T-helper 2 cell (primary cell): Measurements from ENCODE around the gene NWD2.

Source experiments
- DNase-seq, 5 experiments: peaks; one replicate each; pipeline versions ENCODE4 v3.0.0 to v3.0.0-alpha.2; 2012 to 2022

Gene NWD2

DNA sequence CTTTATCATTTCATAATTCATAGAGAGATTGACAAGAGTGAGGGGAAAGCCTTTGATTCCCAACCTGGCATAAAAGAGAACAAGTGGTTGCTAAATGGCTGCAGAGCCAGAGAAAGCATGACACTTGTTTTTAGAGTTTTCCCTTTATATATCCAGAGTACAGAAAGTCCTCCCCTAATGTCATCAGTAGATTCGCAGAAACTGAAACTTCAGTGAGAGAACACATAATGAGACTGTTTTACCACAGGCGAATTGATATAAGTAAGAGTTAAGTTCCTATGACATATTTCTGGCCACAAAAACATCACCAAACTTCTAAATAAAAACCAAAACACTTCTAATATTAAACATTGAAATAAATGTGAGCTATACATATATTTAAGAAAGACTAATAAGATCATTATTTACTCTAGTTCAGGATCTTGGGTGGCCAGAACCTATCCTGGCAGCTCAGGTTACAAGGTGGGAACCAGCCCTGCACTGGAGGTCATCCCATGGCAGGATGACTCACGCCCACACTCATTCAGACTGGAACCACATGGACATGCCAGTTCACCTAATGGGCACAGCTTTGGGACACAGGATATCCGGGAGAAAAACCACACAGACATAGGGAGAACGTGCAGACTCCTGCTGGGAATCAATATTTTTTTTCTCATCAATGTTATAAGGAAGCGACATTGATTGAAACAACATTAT, 35.5 kb downstream of the NWD2 start:
- DNase-seq, result peak in 1 of 5 experiments; percentile 12

DNA sequence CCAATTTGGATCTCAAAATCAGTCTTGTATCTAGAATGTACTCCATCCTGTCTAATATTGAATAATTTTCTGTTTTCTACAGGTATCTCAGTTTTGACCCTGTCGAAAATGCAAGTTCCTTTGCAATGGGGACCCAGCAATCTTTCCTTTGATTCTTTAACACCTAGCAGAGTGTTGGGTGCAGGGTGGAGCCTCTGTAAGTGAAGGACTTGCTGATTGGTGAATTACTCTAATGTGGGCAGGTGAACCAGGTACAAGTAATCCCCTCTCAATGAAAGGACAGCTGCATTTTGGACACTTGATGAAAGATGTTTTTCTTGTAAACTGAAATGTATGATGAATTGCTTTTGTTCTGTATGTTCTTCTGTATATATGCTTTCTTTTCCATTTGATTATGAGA, 54.9 kb downstream of the NWD2 start:
- no peak for DNase-seq

DNA sequence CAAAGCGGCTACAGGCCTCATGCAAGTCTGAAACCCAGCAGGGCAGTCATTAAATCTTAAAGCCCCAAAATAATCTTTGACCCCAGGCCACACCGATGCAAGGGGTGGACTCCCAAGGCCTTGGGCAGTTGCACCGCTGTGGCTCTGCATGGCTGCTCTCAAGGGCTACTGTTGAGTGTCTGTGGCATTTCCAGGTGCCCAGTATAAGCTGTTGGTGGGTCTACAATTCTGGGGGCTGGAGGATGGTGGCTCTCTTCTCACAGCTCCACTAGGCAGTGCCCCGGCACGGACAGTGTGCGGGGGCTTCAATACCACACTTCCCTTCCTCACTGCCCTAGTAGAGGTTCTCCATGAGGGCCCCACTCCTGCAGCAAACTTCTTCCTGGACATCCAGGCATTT, 60.1 kb downstream of the NWD2 start:
- no peak for DNase-seq

DNA sequence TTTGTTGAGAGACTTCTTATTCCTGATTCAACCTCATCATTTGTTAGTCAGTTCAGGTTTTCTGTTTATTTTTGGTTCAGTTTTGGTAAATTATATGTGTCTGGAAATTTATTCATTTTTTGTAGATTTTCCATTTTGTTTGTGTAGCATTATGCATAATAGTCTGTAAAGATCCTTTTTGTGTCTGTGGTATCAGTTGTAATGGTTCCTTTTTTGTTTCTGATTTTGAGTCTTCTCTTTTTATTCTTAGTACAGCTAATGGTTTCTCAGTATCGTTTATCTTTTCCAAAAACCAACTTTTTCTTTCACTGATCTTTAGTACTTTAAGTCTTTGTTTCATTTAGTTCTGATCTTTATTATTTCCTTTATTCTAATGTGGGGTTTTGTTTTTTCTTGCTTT, 61.4 kb downstream of the NWD2 start:
- DNase-seq, result no peak

DNA sequence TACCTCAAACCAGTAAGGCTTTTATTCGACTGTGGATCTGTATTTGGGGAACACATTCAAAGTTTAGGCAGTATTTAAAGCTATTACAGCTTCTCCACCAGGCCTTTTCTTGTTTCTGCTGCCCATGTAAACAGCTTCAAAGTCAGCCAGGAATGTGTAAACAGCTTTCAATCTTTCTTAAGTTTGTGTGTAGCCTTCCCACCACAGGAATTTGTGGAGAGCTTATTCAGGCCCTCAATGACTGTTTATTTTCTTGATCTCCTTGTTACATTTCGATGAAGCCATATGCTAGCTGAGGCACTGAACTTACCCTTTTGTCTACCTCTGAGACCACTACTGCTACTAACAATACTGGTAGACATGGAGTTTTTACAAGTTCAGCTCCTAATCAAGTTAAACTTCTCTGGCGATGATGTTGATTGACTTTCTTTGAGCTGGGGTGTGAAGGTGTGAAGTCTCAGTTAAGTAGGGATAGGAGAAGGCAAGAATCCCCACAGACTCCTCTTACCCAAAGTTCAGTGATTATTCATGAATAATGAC, 72.6 kb downstream of the NWD2 start:
- DNase-seq, result no peak

DNA sequence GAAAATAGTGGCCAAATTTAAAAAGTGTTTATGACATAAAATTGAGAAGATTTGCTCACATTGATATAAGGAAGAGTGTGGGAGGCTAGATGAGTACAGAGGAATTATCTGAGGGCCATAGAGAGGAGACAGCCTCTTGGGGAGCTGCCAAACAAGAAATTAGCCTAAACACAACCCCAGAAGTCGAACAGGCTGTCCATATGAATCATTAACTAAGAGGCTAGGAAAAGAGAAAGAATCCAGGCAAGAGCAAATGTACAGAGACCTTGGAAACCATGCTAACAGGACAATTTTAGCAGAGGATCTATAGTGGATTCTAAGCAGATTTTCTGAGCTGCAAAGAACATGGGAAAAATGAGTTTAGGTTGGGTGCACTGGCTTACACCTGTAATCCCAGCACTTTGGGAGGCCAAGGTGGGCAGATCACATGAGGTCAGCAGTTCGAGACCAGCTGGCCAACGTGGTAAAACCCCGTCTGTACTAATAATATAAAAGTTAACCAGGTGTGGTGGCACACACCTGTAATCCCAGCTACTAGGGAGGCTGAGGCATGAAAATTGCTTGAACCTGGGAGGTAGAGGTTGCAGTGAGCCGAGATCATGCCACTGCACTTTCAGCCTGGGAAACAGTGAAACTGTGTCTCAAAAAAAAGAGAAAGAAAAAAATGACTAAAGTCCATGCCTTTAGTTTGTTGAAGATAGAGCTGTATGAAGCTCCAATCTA, 76.1 kb downstream of the NWD2 start:
- no peak for DNase-seq

DNA sequence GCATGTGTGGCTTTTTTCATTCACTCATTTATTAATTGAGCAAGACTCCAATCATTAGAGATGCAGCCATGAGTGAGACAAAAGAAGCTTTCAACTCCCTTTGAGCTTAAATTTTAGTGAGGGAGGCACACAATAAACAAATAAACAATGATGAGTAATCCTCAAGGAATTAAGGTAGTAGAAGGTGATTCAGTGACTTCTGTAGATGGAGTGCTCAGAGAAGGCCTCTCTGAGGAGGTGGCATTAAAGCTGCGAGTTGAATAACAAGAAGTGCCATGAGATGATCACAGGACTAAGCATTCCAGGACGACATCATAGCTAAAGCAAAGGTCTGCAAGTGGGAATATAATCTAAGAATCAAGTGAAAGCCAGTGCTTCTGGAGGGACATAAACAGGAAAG, 77.6 kb downstream of the NWD2 start:
- no peak for DNase-seq

DNA sequence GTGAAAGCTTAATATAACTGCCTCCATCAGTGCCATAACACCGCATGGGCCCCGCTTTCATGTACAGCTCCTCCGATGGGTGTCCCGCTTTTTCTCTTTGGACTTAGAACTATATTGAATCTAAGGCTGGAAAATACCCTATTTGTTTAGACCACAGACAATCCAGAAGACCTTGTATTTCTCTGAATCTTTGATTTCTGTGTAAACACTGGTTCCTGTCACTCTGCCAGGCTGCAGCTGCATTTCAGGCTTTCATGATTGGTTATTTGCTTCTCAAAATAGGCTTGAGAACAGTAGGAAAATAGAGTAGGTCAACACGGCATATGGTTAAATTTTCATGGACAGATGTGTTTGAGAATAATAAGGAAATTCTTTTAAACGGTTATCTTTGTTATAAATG, 80.0 kb downstream of the NWD2 start:
- no peak for DNase-seq

DNA sequence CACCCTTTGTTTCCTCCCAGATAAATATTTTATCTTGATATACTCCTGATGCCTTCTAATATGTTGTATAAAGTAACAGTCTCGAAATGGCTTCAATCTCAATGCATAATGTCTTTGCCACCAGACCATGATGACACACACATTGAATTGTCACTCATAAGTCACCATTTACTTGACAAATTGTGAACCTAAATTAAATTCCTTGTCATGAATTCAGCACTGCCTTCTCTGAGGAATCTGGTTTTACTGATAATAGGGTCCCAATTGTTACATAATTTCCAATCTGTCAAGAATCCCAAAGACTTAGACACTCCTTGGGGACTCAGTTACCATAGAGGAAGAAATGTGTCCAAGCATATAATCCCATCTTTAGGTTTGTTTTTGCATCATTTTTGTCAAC, 82.3 kb downstream of the NWD2 start:
- no peak for DNase-seq

DNA sequence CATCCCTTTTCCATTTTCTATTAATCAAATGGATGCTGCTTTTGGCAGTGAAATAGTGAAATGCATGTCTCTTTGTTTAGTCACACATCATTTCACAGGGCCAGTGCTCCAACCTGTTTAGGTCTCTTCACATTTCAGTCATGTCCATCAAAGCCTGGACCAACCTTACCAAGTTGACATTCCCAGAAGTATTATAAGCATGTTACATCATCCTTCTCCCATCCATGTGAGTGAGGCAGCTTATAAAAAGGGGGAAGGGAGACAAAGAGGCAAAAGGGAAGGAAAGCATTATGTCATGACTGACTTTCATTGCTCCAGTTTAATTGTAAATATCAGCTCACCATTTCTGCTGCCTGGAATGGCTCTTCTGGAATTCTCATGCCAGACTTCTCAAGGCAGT, 94.4 kb downstream of the NWD2 start:
- DNase-seq, result no peak

DNA sequence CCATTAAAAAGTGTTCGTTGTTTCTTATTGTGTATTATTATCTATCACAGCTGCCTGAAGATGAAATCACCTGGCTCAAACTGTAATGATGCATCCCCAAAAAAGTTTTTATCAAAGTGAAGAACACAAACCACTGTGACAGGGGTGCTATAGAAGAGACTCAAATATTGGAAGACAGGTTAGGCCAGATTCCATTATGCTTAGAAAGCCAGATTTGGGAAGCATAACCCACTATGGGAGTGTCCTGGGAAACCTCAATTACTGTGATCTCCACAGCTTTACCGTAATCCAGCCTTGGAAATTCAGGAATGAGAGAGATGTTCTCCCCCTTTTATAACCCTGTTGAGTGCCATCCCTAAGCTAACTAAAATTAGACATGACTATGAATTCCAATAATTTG, 114.2 kb downstream of the NWD2 start:
- no peak for DNase-seq

DNA sequence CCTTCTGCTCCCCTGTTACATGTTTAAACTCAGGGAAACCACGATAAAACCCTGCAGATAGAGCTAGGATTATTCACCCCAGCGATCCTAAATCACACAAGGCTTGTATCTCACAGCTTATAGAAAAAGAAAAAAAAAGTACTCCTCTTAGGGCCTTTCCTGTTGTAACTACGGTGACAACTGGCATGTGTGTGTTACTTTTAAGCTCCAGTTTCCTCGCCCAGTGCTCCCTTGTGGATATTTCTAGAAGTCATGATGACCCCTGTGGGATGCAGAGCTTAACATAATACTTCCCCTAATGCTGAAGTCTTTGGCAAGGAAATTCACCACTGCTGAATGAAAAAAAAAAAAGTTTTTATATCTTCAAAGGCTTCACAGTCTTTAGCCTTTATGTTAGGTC, 114.7 kb downstream of the NWD2 start:
- no peak for DNase-seq

DNA sequence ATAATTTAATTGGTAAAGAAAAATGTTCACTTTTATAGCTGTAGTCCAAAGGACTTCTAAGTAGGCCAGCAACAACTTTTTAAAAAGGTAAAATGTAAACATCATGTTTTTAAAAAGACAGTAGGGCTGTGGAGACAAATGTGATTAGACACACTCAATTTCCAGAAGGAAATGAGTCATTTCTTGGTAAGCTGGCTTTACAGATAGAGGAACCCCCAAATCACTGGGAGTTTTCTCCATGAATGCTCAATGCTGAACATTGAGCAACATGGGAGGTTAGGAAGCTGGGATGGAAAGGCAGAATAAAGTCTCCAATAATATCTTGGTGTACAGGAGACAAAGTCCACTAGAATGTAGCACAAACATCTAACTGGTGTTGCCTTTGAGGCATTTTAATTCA, 121.3 kb downstream of the NWD2 start:
- DNase-seq, result no peak

DNA sequence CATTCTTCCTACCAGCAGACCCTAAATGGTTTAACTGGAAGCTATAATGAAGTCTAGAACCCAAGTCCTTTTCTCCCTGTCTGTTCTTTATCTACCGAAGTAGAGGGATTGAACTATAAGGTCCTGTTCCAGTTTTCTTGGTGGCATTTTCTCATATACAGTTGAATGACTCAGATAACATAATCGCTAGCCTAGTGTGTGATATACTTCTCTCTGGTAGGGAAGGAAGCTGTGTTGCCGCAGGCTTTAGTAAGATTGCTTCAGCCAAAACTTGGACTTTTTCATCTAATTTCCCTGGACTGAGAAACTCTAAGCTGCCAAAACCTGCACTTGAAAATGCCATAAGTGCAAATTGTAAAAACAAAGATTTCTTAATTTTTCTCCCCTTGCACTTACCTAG, 123.4 kb downstream of the NWD2 start:
- DNase-seq, result no peak

DNA sequence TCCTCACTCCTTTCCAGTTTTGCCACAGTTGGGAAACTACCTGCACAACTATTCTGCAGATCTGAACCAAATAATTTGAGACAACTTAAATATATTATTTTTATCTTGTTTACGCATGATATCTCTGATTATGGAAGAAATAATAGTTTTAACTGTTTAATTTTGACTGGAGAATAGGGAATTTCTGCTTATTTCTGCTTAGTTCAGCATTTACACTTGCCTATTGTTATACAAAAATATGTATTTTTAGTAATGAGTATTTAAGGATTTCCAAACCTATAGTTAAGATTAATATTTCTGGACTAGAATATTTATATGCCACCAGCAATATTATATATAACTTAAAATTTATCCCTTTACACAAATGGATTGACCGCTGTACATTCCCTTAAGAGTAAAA, 125.5 kb downstream of the NWD2 start:
- DNase-seq, result no peak

DNA sequence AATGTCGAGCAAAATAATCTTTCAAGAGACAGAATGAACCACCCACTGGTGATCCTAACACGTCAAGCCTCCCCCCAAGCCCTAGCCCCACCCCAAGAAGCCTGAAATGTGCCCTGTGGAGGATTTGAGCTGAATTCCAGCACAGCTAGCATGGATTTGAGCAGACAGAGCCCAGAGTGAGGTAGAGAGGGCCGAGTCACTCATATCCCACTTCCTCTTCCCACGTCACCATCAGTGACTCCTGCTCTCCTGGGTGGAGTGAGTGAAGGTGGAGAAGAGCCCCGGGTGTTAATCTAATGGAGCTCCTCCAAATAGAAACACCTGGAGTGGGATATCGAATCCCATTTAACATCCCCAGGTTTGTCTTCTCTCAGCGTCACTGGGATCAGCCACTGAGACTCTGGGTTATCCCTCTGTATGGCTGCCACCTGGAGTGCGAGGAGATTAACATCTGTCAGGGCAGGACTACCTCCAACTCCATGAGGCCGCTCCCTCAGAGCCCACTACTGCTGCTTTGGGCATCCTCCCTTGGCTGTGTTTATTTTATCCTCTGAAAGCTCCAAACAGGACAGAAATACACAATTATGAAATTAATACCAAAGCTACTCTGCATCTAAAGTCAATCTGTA, 136.6 kb downstream of the NWD2 start:
- DNase-seq, result no peak

DNA sequence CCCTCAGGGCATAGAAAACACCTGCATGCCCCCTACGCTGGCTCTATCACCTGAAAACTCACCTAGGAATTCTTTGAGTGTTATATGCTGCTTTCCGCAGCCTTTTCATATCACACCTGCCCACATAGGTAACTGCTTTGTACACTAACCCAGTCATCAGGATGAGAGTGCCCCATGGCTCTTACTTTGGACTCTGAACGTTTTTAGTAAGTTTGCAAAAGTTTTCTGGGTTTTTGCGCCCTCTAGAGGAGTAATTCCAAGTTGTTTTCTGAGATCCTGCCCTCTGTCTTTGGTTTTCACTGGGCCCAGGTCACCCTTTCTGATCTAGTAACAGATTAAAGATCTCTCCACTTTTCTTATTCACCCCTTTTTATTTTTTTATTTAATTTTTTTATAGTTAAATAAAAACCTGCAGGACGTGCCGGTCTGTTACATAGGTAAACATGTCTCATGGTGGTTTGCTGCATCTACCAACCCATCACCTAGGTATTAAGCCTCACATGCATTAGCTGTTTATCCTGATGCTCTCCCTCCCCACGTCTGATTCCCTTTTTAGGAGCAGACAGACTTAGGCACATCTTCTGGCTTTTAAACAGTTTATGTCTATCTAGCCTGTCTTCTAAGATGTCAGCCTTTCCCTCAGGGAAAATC, 139.2 kb downstream of the NWD2 start:
- peak in 1 of 5 experiments; percentile 15 for DNase-seq

DNA sequence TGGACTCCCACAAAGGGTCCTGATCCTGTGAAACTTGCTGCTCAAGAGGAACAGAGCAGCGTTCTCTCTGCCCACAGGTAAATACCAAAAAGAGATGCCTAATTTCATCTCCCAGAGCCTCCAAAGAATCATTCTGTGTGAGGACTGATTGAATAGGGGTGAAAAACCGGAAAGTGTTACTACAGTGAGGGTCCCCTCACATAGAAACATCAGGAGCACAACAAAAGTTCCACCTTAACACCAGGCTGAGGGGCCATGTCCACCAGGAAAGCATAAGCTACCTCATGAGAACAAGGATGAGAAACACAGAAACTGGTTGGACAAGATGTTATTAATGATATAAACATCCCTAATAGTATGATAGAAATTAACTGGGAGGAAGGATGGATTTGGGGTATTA, 140.9 kb downstream of the NWD2 start:
- DNase-seq, result no peak

DNA sequence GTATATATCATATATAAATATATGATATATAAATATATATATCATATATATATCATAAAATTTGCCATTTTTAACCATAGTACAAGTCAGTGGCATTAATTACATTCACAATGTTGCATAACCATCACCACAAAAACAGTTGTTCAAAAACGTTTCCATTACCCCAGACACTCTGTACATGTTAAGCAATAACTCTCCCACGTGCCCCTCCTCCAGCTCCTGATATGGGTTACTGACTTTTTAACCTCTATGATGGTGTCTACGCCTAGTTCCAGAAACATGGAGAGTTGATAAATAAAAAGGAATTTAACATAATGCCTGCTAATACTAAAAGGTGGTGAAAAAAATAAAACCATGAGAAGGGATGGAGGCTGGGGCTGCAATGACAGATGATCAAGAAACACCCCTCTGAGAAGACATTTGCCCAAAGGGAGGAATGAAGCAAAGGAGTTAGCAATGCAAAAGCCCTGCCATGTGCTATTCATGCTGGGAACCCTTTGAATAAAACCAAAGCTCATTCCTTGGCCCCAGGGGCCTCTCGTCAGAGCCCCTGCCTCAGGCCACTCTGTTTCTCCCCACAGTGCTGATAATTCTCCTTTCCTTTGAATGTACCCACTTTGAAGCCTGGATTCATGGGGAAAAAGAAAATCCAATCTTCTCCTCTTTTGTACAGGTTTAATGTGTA, 144.3 kb downstream of the NWD2 start:
- DNase-seq, result no peak

DNA sequence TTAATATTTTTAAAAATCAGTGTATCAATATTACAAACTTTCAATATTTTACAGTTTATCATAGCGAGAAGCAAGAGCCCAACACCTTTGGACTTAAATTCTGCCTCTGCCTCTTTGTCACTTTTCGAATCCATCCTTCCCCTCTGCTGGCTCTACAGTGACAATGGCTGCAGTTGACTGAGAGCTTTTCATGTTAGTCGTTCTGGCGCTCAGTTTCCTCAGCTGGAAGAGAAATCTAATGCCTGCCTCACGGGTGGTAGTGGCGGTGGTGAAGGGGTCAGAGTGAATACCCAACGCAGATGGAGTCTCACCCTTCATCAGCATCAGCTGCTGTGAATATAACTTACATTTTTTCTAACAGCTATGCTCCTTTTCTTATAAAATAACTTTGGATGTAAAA, 144.8 kb downstream of the NWD2 start:
- DNase-seq, result no peak

DNA sequence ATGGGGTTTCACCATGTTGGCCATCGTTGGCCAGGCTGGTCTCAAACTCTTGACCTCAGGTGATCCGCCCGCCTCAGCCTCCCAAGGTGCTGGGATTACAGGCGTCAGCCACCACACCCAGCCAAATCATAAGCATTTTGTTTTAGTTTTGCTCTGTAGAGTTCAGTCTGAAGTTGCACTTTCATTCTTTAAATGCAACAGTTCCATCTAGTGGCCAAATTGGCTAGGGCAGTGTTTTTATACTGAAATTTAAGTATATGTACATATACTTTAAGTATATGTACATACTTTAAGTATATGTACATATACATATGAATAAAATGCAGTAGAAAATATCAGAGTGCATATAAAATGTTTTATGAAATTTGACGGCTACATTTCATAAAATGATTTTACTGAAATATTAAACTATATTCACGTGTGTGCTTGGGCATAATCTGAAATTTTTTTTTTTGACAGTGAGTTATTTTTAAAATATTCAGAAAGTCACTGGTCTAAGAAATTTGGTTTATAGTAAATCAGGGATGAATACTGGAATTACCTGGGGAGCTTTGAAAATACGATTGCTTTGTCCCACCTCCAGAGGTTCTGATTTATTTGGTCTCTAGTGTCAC, 145.5 kb downstream of the NWD2 start:
- peak in 1 of 5 experiments; percentile 51 for DNase-seq

DNA sequence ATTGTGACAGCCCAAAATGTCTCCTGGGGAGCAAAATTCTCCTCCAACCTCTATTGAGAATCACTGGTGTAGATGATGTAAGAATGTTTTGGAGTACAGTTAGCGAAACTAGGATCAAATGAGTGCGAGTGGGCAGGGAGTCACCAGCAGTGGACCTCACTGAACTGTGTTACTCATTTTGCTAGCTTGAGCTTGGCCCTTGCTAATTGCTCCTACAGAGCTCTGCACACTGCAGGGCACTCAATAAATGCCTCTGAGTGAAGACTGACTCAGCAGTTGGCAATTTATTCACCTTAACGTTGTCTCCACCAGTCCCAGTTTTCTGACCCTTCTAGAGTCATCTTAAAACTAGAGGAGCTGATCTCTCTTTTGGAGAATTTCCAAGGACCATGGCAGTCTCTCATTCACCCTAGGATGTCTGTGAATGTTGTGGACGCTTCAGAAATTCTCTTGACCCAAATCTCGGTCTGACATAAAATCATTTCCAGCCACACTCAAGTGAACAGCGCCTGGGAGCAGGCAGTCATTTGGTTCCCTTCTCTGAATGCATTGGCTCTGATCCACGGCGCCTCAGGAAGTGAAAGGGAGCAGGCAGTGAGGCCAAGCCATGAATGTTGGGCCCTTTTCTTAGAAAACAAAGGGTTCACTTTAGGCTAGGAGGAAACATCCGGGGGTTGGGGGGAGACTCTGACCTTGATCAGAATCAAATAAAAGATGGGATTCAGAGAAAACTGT, 148.1 kb downstream of the NWD2 start:
- DNase-seq, result no peak
